Astrocyte of the cerebellum (primary cell): ENCODE results near the gene EMX1.

Experiments used
- DNase-seq: peaks from one replicate; pipeline ENCODE4 v3.0.0-alpha.2; 2011; ENCODE audit warnings: low read depth
- H3K4me3 ChIP-seq: 2 replicates; pipeline ENCODE4 v1.5.1; 2011; ENCODE audit warnings: mild to moderate bottlenecking, low read depth, low read length, moderate library complexity
- CTCF ChIP-seq: IDR thresholded peaks from 2 replicates; pipeline ENCODE4 v1.5.1; 2012; ENCODE audit warnings: low read length, low read depth, moderate library complexity, mild to moderate bottlenecking; ENCODE audit errors: missing control alignments
- in situ Hi-C: cut with HindIII; loops from 2 replicates; pipeline ENCODE4 v1.10.0; 2017; ENCODE audit warnings: low sequenced_read_pairs

The EMX1 gene

GRCh38 chr2:72947952-72948830 is 30.9 kb downstream of the EMX1 start:
- TF ChIP-seq CTCF, result no peak
- H3K4me3 ChIP-seq, result no peak overlapping the region
- no peak for DNase-seq
- in situ Hi-C loops, result no loop called here

- H3K4me3 ChIP-seq, result no peak overlapping the region
- no peak for TF ChIP-seq CTCF
- DNase-seq, result no peak
- in situ Hi-C loops, result no loop called here
These were observed 31.7 kb downstream of the EMX1 start for GRCh38 chr2:72949045-72949444.

GRCh38 chr2:72949642-72950041 is 32.3 kb downstream of the EMX1 start:
- no peak for TF ChIP-seq CTCF
- no peak overlapping the region for H3K4me3 ChIP-seq
- DNase-seq, result no peak
- in situ Hi-C loops, result no loop called here

- no peak for TF ChIP-seq CTCF
- in situ Hi-C loops, result no loop called here
- H3K4me3 ChIP-seq, result no peak overlapping the region
- no peak for DNase-seq
These were observed 33.4 kb downstream of the EMX1 start for GRCh38 chr2:72950558-72951255.

- H3K4me3 ChIP-seq, result no peak overlapping the region
- DNase-seq, result no peak
- no peak for TF ChIP-seq CTCF
- in situ Hi-C loops, result no loop called here
These were observed 34.2 kb downstream of the EMX1 start for GRCh38 chr2:72951303-72952095.

- H3K4me3 ChIP-seq, result no peak overlapping the region
- in situ Hi-C loops, result no loop called here
- DNase-seq, result no peak
- no peak for TF ChIP-seq CTCF
These were observed 34.9 kb downstream of the EMX1 start for GRCh38 chr2:72952110-72952823.
